ENCODE measurements around the gene ATOSB. TPM values are rescaled to one million over a fixed set of nuclear protein-coding genes. Genes with fewer than 3 reads are reported as not detected.
A peak's percentile ranks its signal among the peaks of the same experiment; 100 is the strongest.

The ATOSB gene
- total RNA-seq, 1 donor from 2014 or later = 15.8 TPM

GRCh38 chr9:35085078-35085477 is 30.6 kb downstream of the ATOSB start:
- no peak for DNase-seq

- DNase-seq = peak; percentile 92
Measured at GRCh38 chr9:35079426-35080341, 36.0 kb downstream of the ATOSB start, which contains the start of gene FANCG. Gene FANCG (minus strand): TSS chr9:35079942. CDS start chr9:35079524, 418 bp downstream.

GRCh38 chr9:35079041-35079425 is 36.6 kb downstream of the ATOSB start:
- DNase-seq = peak; percentile 9

GRCh38 chr9:35078066-35078465 is 37.6 kb downstream of the ATOSB start:
- no peak for DNase-seq

- DNase-seq = no peak
Measured at GRCh38 chr9:35076848-35077247, 38.8 kb downstream of the ATOSB start.

GRCh38 chr9:35075358-35075757 is 40.3 kb downstream of the ATOSB start:
- no peak for DNase-seq

- DNase-seq = no peak
Measured at GRCh38 chr9:35074791-35075190, 40.9 kb downstream of the ATOSB start.

GRCh38 chr9:35074141-35074540 is 41.5 kb downstream of the ATOSB start:
- DNase-seq = no peak

- DNase-seq = no peak
Measured at GRCh38 chr9:35073279-35073612, 42.4 kb downstream of the ATOSB start.

- peak; percentile 100 for DNase-seq
Measured at GRCh38 chr9:35072461-35073278, 43.0 kb downstream of the ATOSB start, which contains the start of gene VCP. Gene VCP (minus strand): TSS chr9:35072625. CDS start chr9:35072353, 272 bp downstream.

GRCh38 chr9:35071814-35072460 is 43.7 kb downstream of the ATOSB start:
- DNase-seq = peak; percentile 90

- peak; percentile 46 for DNase-seq
Measured at GRCh38 chr9:35070823-35071813, 44.5 kb downstream of the ATOSB start.

- no peak for DNase-seq
Measured at GRCh38 chr9:35069020-35069419, 46.6 kb downstream of the ATOSB start.

GRCh38 chr9:35067056-35067455 is 48.6 kb downstream of the ATOSB start:
- DNase-seq = no peak

GRCh38 chr9:35060548-35061207 is 55.0 kb downstream of the ATOSB start:
- no peak for DNase-seq

GRCh38 chr9:35059438-35059837 is 56.2 kb downstream of the ATOSB start:
- no peak for DNase-seq

GRCh38 chr9:35057271-35057620 is 58.4 kb downstream of the ATOSB start:
- no peak for DNase-seq

- DNase-seq = no peak
Measured at GRCh38 chr9:35056571-35057270, 58.9 kb downstream of the ATOSB start.

GRCh38 chr9:35054871-35055644 is 60.6 kb downstream of the ATOSB start:
- no peak for DNase-seq

All from dermis blood vessel endothelial cell (primary cell).